ENCODE data around the gene TMEM218.
A peak's percentile ranks its signal among the peaks of the same experiment; 100 is the strongest.
"Not testable (repeated sequence)": the region's sequence is repeated elsewhere in the genome, so short reads cannot be mapped to it uniquely, and the experiment has no call there.

TMEM218 gene

DNA sequence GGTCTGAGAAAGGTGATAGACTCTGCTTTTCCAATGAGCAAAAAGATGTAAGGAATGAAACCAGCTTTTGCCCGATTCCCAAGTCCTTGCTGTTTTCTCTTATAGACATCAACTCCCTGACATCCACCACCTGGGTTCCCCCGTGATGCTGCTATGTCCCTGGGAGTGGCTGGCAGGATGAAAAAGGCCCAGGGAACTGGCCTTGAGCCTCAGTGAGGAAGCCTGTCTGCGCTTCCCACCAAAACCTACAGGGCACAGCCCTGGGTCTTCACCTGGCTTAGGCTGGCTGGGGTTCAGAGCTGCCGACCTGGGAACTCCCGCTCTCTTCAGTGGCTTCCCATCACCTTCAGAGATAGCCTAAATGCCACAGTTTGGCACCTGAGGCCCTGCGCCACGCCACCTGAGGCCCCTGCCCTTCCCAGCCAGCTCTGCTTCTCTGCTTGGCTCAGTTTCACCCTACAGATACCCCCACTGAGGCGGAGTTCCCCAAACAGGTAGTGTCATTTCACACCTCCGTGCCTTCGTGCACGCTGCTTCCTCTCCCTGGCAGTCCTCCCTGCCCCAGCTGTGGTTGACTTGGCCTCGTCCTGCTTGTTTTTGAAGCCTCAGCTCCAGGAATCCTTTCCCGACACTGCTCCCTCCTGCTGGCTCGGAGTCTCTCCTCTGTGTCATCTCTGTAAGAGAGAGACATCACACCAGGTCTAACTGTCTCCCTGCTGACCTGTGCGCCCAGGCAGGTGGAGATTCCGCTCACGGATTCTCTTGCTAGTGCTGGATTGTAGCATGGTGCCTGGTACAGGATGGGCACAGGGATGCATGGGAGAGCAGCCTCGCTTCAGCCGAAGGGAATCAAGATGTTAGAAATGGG is 37.6 kb downstream of the TMEM218 start:
- no peak for DNase-seq

DNA sequence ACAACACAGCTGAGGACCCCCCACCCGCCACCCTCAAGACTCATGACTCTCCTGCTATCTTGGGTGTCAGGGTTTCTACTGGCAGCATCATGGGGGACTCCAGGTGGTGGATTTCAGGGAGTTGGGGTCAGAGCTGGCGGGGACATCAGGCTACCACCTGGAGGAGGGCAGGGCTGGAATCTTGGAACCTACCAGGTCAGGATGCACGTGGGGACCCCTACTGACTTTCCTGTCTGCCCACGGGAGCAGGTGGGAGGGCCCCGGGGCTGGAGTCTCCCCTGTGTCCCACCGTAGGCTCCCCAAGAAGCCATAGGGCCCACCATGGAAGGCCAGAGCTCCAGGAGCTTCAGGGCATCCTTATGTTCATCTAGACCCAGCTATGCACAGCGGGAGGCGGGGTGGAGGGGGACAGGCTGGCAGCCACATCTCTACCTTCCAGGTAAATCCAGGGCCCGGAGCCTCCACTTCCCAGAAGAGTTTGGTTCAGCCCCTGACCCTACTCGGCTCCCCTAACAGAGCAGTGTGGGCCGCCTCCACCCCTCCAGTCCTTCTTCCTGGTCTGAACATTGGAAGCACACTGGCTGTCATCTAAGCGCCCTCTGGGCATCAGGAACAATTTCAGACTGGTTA is 38.4 kb downstream of the TMEM218 start:
- no peak for DNase-seq

DNA sequence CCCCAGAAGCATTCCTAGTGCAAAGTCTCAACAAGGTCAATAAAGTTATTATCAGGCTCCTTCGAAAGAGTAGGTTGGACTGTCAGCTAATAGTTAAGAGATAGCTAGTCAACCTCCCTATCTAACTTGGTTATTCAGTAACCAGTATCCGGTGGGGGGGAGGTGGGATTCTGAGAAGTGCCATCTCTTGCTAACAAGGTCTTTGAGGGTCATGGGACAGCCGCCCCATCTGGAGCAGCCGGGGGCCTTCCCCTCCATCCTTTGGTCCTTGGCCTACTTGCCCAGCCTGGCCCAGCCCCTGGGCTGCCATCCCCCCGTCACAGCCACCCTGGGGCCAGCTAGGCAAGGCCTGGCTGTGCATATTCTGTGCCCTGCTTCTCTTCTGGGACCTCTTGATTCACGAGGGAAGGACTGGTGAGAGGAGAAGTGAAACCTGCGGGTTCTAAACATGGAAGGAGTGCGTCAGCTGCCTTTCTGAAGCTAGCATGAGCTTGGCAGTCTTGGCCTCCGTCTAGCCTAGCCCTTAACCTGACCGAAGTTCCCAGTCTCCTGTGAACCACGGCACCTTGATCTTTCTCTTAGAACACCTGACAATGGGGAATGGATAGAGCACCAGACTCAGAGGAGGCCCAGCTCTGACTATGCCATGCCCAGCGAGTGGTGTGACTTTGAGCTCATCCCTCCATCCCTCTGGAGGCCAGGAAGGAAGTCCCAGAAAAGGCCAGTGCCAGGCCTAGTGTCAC is 39.0 kb downstream of the TMEM218 start:
- DNase-seq = no peak

GRCh38 chr11:125071846-125072217 is 39.6 kb downstream of the TMEM218 start:
- no peak for DNase-seq

GRCh38 chr11:125071435-125071834 is 40.0 kb downstream of the TMEM218 start:
- DNase-seq = no peak

DNA sequence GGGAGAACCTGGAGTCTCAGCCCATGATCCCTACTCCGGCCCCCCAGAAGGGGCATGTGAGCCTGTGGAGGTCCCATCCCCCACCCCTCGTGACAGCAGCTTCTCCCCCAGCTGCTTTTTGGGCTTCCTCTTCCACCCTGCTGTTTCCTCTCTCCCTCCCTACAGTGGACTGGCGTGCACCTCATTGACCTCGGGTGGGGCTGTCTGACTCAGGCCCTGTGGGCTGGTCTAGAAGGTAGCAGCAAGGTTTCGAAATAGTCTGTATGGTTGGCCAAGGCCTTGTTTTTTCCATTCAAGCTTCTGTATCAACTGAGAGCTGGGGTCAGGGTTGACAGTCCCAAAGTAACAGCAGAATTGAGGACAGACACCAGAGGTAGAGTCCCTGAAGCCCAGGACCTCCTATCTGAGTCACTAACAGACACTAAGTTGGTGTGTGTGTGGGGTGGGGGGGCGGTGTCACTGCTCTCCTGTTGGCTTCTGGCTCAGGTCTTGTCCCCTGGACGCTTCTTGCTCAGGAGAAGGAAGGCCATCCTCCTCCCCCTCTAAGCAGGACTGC is 40.6 kb downstream of the TMEM218 start:
- DNase-seq = peak; percentile 33

DNA sequence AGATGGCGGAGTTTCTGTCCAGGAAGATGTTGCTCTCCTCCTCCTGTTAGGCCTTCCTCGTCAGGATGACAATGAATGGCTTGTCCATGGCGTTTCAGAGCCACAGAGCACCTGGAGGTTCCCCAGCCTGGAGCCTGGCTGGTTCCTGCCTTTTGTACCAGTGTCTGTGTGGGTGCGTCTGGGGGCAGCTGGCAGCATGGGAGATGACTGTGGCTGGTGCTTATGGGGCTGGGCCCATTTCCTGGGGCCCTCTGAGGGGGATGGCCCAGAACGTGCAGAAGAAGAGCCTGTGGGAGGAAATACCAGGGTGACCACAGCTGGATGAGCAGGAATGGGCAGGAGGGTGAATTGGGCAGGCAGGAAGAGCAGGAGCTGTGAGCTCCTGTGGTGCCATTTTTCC is 41.6 kb downstream of the TMEM218 start:
- no peak for DNase-seq

DNA sequence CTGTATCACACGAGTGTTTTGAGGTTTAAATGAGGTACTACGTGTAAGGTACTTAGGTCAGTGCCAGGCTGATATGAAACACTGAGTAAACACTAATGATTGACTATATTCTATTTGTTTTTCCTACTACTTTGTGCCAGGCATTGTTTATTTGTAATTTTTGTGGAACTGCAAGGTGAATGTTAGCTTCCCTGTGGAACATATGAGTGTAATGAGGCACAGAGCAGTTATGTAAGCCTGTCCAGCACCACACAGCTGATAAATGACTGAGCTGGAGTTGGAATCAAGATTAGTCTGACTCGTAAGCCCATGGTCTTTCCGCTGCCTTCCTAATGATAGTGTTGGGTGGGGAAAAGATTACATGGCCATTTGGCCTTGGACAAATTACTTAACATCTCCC is 42.4 kb downstream of the TMEM218 start:
- no peak for DNase-seq

DNA sequence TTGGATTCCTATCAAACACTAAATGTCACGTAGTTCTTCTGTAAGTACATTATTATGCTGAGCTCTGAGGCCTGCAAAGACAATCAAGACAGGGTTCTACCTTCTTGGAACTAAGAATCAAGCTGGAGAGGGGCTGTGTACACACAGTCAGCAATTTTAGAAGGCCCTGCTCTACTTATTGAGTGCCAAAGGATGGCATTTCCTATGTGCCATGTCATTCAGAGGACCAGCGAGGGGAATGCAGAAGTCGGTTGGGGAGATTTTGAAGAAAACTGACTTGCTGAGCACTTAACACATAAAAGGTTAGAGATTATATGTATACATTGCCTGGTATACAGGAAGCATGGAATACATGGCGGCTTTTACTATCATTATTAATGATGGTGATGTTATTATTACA is 43.1 kb downstream of the TMEM218 start:
- DNase-seq = no peak

- DNase-seq = no peak
Observed at GRCh38 chr11:125064070-125064469, 47.4 kb downstream of the TMEM218 start.

GRCh38 chr11:125063429-125064043 is 47.9 kb downstream of the TMEM218 start:
- no peak for DNase-seq

DNA sequence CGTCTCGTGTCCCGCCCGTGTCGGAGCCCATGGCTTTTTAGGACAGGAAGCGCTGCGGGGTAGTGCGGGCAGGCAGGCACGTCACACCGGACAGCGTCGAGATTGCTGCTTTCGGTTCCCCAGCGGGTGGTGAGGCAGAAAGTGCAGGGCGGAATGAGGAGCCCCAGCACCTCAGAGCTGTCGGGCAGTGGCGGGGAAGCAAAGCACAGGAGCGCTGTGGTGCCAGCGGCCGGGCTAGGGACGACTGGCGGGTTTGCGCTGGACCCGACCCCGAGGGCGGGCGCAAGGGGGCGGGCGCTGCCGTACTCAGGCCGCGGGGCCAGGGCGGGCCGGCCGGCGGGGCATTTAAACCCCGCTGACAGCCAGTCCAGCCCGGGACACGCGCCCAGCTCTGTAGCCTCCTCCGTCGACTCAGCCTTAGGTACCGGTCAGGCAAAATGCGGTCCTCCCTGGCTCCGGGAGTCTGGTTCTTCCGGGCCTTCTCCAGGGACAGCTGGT is 48.4 kb downstream of the TMEM218 start, which contains the start of gene SLC37A2:
Gene SLC37A2 (plus strand): TSS at position 375 of the 498 bp plus-strand sequence. CDS start 63 bp downstream, at position 438.
- DNase-seq = peak; percentile 65

DNA sequence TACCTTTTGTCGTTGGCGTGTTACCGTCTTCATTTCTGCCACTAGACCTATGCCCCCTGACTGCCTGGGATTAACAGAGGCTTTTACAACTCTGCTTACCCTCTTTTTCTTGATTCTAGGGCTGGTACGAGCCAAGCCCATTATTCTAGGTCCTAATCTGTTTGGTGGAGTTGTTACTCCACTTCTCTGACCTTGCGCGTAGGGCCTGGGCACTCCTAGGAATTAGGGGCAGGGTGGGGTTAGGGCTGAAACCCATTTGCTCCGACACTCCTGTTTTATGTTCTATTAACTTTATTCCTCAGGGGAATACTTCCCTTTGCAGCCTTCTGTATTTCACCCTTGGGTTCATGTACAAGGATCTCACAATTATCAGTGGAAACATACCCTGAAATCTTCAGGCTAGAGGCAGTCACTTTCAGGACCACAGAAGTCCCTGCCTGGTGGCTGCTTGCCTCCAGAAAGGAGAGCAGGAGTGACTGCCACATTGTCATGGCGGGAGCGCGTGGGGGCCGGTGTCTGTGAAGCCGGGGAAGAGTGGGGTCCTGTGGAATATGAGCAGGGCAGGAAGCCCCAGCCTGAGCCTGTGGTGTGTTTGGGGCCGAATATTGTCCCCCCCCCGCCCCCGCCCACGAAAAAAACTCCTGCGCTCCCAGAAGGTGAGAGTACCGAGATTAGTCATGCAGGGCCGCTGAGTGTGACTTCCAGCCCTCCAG is 49.1 kb downstream of the TMEM218 start:
- no peak for DNase-seq

DNA sequence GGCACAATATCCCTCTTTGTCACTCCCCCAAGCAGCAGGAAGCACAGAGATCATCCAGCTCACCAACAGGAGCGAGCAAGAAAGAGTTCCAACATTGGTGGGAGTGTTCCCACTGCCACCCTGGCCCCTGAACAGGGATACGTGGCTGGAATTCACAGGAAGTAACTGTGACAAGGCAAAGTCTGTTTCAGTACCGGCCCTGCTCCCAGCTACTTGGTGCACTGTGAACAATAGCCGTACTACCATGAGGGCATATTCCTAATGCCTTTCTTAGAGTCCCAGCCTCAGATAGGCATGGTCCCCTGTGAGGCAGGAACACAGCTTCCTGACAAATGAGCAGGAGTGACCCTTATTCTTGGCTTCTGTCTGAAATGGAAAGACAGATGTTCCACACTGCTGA is 50.1 kb downstream of the TMEM218 start:
- DNase-seq = no peak

DNA sequence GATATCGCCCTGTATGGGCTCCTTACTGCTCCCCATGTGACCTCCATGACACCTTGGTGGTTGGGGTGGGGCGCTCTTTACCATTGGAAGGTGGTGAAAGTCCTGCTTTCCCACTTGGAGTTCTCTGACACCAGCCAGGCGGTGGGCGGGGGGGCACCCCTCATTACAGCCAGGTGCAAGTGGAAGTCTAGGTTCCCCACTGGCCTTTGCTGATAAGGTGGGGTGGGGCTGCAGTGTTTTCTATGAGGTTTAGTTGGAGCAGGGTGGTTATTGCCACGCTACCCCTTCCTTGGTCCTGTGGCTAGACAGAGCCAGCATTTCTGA is 53.8 kb downstream of the TMEM218 start:
- no peak for DNase-seq

- no peak for DNase-seq
Observed at GRCh38 chr11:125056931-125057692, 54.3 kb downstream of the TMEM218 start.

DNA sequence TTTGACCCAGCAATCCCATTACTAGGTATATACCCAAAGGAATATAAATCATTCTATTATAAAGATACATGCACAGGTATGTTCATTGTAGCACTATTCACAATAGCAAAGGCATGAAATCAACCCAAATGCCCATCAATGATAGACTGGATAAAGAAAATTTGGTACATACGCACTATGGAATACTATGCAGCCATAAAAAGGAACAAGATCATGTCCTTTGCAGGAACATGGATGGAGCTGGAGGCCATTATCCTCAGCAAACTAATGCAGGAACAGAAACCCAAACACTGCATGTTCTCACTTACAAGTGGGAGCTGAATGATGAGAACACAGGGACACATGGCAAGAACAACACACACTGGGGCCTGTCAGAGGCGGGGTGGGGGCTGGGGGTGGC is 55.3 kb downstream of the TMEM218 start:
- DNase-seq = not testable (repeated sequence)

- DNase-seq = no peak
Observed at GRCh38 chr11:125055107-125055715, 56.2 kb downstream of the TMEM218 start.

DNA sequence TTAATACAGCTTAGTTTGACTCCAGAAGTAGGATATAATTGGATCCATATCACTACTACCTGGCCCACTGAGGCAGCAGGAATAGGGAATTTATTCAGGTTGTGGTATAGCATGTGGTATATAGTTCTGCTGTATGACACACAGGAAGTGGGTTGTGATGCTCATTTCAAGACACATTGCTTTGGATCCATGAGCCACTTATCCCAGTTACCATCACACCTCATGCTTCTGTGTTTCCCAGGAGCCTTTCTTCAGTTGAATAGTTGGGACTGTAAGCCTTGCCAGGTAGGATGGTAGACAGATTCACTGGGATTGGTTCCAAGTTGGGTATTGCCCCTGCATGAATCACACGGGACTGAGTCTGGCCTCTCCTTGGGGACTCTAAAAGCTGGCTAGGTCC is 58.3 kb downstream of the TMEM218 start:
- peak; percentile 12 for DNase-seq

DNA sequence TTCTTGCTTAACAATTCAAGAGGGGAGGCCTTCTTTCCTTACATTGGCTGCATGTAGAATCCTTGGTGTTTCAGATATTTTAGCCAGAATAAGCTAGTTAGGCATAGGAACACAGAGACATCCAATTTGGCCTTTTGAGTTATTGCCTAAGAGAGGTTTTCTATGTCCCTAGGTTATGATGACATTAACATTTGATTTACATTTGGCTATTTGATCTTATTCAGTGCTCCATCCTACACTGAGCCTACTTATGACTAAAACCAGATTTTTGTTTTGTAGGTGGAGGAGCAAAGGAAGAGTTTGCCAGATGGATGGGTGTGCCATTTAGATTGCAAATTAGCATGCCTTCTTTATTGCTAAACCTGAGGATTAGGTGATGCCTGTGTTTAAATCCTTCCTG is 59.4 kb downstream of the TMEM218 start:
- no peak for DNase-seq

All from activated CD4-positive, alpha-beta T cell treated with anti-CD3 and anti-CD28 coated beads, Interleukin-2, amount 50 U/mL, for 16 hours (primary cell).